IMR-90 (cell line): Measurements from ENCODE around the gene MMP23B. TPM values are rescaled to one million over a fixed set of nuclear protein-coding genes. Genes with fewer than 3 reads are reported as not detected.

Experiments used
- ATAC-seq: fragments of 200-7000 bp; cut with Tn5 transposase; 2 replicates; pipeline ENCODE4 v1.9.1; 2020; ENCODE audit warnings: low read depth, mild to moderate bottlenecking, moderate library complexity
- BruUV-seq: library from RNA; stranded (reverse); fragments of 400-500 nt; replicated peaks from 2 replicates; lab custom pipeline; 2021; lab: Mats Ljungman, UMichigan
- CTCF ChIA-PET: fragments of 300-600 bp; formaldehyde crosslinking; extraction: SDS; loops from one replicate; lab custom pipeline; 2021; ENCODE audit warnings: antibody characterized with exemption; lab: Yijun Ruan, JAX
- POLR2A ChIA-PET: fragments of 300-600 bp; sonication (Branson Sonifier 250); formaldehyde crosslinking; loops from one replicate; lab custom pipeline; 2022; ENCODE audit warnings: antibody characterized with exemption; ENCODE audit not compliant: unreplicated experiment; lab: Charles Lee
- DNase-seq: peaks from one replicate; pipeline ENCODE4 v3.0.0; 2013
- H2AFZ ChIP-seq: replicated peaks from 2 replicates; pipeline ENCODE3; 2013; ENCODE audit warnings: low read length, mild to moderate bottlenecking; ENCODE audit not compliant: poor library complexity
- H2AK5ac ChIP-seq: 2 replicates; pipeline ENCODE4 v1.6.1; 2013; ENCODE audit warnings: low read depth, low read length, inconsistent platforms
- H2AK9ac ChIP-seq: replicated peaks from 2 replicates; pipeline ENCODE3; 2013; ENCODE audit warnings: mild to moderate bottlenecking, low read depth, low read length, moderate library complexity; ENCODE audit not compliant: poor library complexity
- H2BK120ac ChIP-seq: 2 replicates; pipeline ENCODE4 v1.6.1; 2013; ENCODE audit warnings: low read depth, low read length, inconsistent platforms
- H2BK15ac ChIP-seq: 3 replicates; pipeline ENCODE4 v1.6.1; 2013; ENCODE audit warnings: low read depth, low read length, inconsistent platforms
- H2BK20ac ChIP-seq: 2 replicates; pipeline ENCODE4 v1.6.1; 2013; ENCODE audit warnings: low read depth, mild to moderate bottlenecking, inconsistent platforms, low read length, moderate library complexity
- H2BK5ac ChIP-seq: 2 replicates; pipeline ENCODE4 v1.6.1; 2013; ENCODE audit warnings: mild to moderate bottlenecking, low read depth, low read length, inconsistent platforms; ENCODE audit not compliant: poor library complexity, severe bottlenecking
- H3K14ac ChIP-seq: replicated peaks from 2 replicates; pipeline ENCODE4 v1.6.1; 2013; ENCODE audit warnings: low read depth, low read length, inconsistent platforms
- H3K18ac ChIP-seq: 2 replicates; pipeline ENCODE4 v1.6.1; 2013; ENCODE audit warnings: low read depth, low read length, control low read depth
- H3K23ac ChIP-seq: 2 replicates; pipeline ENCODE4 v1.6.1; 2013; ENCODE audit warnings: low read depth, low read length, inconsistent platforms
- H3K27ac ChIP-seq: 2 replicates; pipeline ENCODE4 v1.5.1; 2013; ENCODE audit warnings: mild to moderate bottlenecking, control low read depth, low read length; ENCODE audit not compliant: insufficient read depth
- H3K27me3 ChIP-seq: 2 replicates; pipeline ENCODE4 v1.6.1; 2013; ENCODE audit warnings: low read length; ENCODE audit not compliant: control insufficient read depth, insufficient read depth
- H3K36me3 ChIP-seq: 2 replicates; pipeline ENCODE4 v1.6.1; 2013; ENCODE audit warnings: low read length, mixed read lengths; ENCODE audit not compliant: control insufficient read depth, insufficient read depth
- H3K4ac ChIP-seq: 2 replicates; pipeline ENCODE4 v1.6.1; 2013; ENCODE audit warnings: low read depth, low read length, inconsistent platforms
- H3K4me1 ChIP-seq: 2 replicates; pipeline ENCODE4 v1.6.1; 2013; ENCODE audit warnings: low read length, mixed read lengths; ENCODE audit not compliant: control insufficient read depth, insufficient read depth
- H3K4me2 ChIP-seq: 2 replicates; pipeline ENCODE4 v1.6.1; 2013; ENCODE audit warnings: low read depth, mild to moderate bottlenecking, control low read depth, low read length, moderate library complexity
- H3K4me3 ChIP-seq: 2 replicates; pipeline ENCODE4 v1.5.1; 2013; ENCODE audit warnings: low read depth, mild to moderate bottlenecking, control low read depth, low read length, moderate library complexity; ENCODE audit not compliant: insufficient read depth
- H3K56ac ChIP-seq: 2 replicates; pipeline ENCODE4 v1.6.1; 2013; ENCODE audit warnings: low read length, inconsistent platforms; ENCODE audit not compliant: insufficient read depth; ENCODE audit errors: extremely low read depth
- H3K79me1 ChIP-seq, 2 experiments: 2 replicates each; pipeline ENCODE4 v1.6.1; 2013; ENCODE audit warnings: low read length in 2 of 2, inconsistent platforms in 1 of 2, low read depth in 1 of 2
- H3K9ac ChIP-seq: 2 replicates; pipeline ENCODE4 v1.6.1; 2013; ENCODE audit warnings: low read depth, low read length, control low read depth
- H3K9me1 ChIP-seq: 2 replicates; pipeline ENCODE4 v1.6.1; 2013; ENCODE audit warnings: low read length, inconsistent platforms; ENCODE audit not compliant: insufficient read depth
- H3K9me3 ChIP-seq: 2 replicates; pipeline ENCODE4 v1.6.1; 2013; ENCODE audit warnings: low read length; ENCODE audit not compliant: control insufficient read depth, insufficient read depth
- H4K20me1 ChIP-seq: 2 replicates; pipeline ENCODE4 v1.6.1; 2013; ENCODE audit warnings: low read length, inconsistent platforms; ENCODE audit not compliant: insufficient read depth
- H4K5ac ChIP-seq: 2 replicates; pipeline ENCODE4 v1.6.1; 2013; ENCODE audit warnings: mild to moderate bottlenecking, low read depth, low read length, control low read depth
- H4K8ac ChIP-seq, 2 experiments: 2 replicates each; pipeline ENCODE4 v1.6.1; 2013; ENCODE audit warnings: low read depth in 2 of 2, low read length in 2 of 2, control low read depth in 1 of 2, inconsistent platforms in 1 of 2
- H4K91ac ChIP-seq: 2 replicates; pipeline ENCODE4 v1.6.1; 2013; ENCODE audit warnings: low read depth, low read length, inconsistent platforms; ENCODE audit not compliant: insufficient read depth
- CEBPB ChIP-seq: IDR thresholded peaks from 2 replicates; pipeline ENCODE4 v1.6.1; 2012; ENCODE audit warnings: low read depth, low read length, improper control_type of control experiment
- CHD1 ChIP-seq: IDR thresholded peaks from 2 replicates; pipeline ENCODE4 v1.6.1; 2012; ENCODE audit warnings: low read depth, low read length, improper control_type of control experiment
- FOS ChIP-seq: fragments of 150-350 bp; IDR thresholded peaks from 2 replicates; pipeline ENCODE4 v1.6.1; 2016; ENCODE audit warnings: low read depth, low read length
- MAZ ChIP-seq: IDR thresholded peaks from 2 replicates; pipeline ENCODE4 v1.6.1; 2012; ENCODE audit warnings: low read depth, mild to moderate bottlenecking, low read length, improper control_type of control experiment, moderate library complexity, borderline replicate concordance
- NFE2L2 ChIP-seq: fragments of 150-350 bp; IDR thresholded peaks from 2 replicates; pipeline ENCODE4 v1.6.1; 2016; ENCODE audit warnings: low read depth, mild to moderate bottlenecking, low read length
- POLR2A ChIP-seq: IDR thresholded peaks from 2 replicates; pipeline ENCODE4 v1.6.1; 2012; ENCODE audit warnings: mild to moderate bottlenecking, low read depth, low read length
- RAD21 ChIP-seq: IDR thresholded peaks from 2 replicates; pipeline ENCODE4 v1.6.1; 2012; ENCODE audit warnings: low read length, improper control_type of control experiment
- RCOR1 ChIP-seq: IDR thresholded peaks from 2 replicates; pipeline ENCODE4 v1.6.1; 2012; ENCODE audit warnings: mild to moderate bottlenecking, low read length, improper control_type of control experiment; ENCODE audit not compliant: insufficient replicate concordance
- WGBS, 2 experiments: methylation state at CpG; one replicate each; pipeline versions ENCODE4 v1.1.5 to v1.1.7; 2013; ENCODE audit warnings: missing lambda C conversion rate in 2 of 2; ENCODE audit not compliant: insufficient read length in 1 of 2; ENCODE audit errors: extremely low coverage in 2 of 2; 5-methylcytosine and 5-hydroxymethylcytosine counted together
- dilution Hi-C: fragments of 300-500 bp; cut with HindIII; formaldehyde crosslinking; loops from one replicate; pipeline ENCODE4 v1.14.3; 2018; ENCODE audit warnings: low sequenced_read_pairs; ENCODE audit not compliant: unreplicated experiment
- in situ Hi-C: fragments of 300-500 bp; cut with MboI; formaldehyde crosslinking; loops from 3 replicates; pipeline ENCODE4 v1.14.3; 2019; ENCODE audit warnings: low sequenced_read_pairs, inconsistent platforms, mixed read lengths
- intact Hi-C: fragments of 100-400 bp; cut with micrococcal nuclease; formaldehyde crosslinking; loops from 2 replicates; pipeline ENCODE4 v1.10.0; 2022
- polyA plus RNA-seq, 3 experiments: library from polyadenylated mRNA; depleted of rRNA; stranded (reverse); fragments of >200 nt; gene quantifications; 2 replicates each; pipeline ENCODE4 v1.2.3, GENCODE V29; 2012; ENCODE audit warnings: low replicate concordance in 1 of 3
- total RNA-seq: library from RNA; depleted of rRNA; stranded (reverse); fragments of >200 nt; gene quantifications from 2 replicates; pipeline ENCODE4 v1.2.3, GENCODE V29; 2012
- TF ChIP-seq, protein P1 (sequence below): fragments of 150-350 bp; IDR thresholded peaks from 2 replicates; pipeline ENCODE4 v1.6.1; 2017; ENCODE audit warnings: mild to moderate bottlenecking, antibody characterized with exemption, low read length, low read depth
- TF ChIP-seq, protein P2 (sequence below): fragments of 150-350 bp; IDR thresholded peaks from 2 replicates; pipeline ENCODE4 v1.6.1; 2016; ENCODE audit warnings: low read depth, mild to moderate bottlenecking, low read length, moderate library complexity, borderline replicate concordance

Gene MMP23B
- total and polyA plus RNA-seq, 2 of the 4 experiments (the other 2 are of a cell fraction): 1.1 to 5.4 TPM

DNA sequence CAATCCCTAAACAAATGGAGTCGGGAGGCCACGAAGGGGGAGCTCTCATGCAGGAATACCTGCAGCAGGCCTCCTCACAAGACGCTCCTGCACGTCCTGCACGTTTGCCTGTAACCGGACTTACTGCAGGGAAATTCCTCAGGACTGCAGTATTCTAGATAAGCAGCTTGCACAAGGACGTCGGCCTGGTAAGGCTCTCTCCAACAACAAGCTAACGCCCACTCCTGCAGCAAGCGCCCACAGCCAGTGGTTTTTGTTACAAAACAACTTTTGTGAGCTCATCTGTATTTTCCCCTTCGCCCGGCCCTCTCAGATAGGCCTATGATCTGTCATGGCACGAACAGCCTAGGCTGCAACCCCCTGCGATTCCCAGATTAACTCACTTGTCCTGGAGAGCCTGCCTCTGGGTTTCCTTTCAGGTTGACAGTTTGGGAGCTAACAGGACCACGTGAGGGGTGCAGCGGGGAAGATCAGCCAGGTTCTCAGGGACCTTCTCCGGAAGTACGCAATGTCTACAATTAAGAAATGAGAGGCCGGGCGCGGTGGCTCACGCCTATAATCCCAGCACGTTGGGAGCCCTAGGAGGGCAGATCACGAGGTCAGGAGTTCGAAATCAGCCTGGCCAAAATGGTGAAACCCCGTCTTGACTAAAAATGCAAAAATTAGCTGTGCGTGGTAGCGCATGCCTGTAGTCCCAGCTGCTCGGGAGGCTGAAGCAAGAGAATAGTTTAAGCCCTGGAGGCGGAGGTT, 17.6 kb upstream of the MMP23B start (continued):
- TF ChIP-seq RCOR1 (no peak), CEBPB (peak; percentile 72; the same call in 1 of the 2 replicates), CHD1 (no peak)

DNA sequence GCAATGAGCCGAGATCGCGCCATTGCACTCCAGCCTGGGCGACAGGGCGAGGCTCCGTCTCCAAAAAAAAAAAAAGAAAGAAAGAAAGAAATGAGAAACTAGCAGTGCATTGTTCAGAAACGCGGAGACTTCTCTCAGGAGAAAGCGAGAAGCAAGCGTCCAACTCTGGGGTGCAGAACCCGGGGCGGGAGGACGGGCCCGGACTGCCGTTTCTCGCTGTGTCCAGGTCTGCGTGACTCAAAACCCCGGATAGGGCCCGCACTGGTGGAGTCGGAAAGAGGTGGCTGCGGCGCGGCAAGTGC, 17.1 kb upstream of the MMP23B start:
- dilution Hi-C loops: no loop called here
- H3K23ac ChIP-seq: no peak overlapping the region
- intact Hi-C loops: loop anchor here (2.0 kb wide), 1 partner anchor 44 kb away; the partner anchor contains the start of gene CDK11B
- ATAC-seq: no peak
- no TSS peak for BruUV-seq
- H3K18ac ChIP-seq: no peak overlapping the region
- no peak overlapping the region for H2BK15ac ChIP-seq
- H2BK20ac ChIP-seq: no peak overlapping the region
- H2AK5ac ChIP-seq: 0 out of 2 replicates have a peak overlapping the region, but pooled peaks have one; percentile 20
- TF ChIP-seq MAZ (no peak), RAD21 (no peak), POLR2A (no peak), FOS (no peak), NFE2L2 (no peak)
- TF ChIP-seq, protein P1, sequence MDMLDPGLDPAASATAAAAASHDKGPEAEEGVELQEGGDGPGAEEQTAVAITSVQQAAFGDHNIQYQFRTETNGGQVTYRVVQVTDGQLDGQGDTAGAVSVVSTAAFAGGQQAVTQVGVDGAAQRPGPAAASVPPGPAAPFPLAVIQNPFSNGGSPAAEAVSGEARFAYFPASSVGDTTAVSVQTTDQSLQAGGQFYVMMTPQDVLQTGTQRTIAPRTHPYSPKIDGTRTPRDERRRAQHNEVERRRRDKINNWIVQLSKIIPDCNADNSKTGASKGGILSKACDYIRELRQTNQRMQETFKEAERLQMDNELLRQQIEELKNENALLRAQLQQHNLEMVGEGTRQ: no peak
- TF ChIP-seq, protein P2, sequence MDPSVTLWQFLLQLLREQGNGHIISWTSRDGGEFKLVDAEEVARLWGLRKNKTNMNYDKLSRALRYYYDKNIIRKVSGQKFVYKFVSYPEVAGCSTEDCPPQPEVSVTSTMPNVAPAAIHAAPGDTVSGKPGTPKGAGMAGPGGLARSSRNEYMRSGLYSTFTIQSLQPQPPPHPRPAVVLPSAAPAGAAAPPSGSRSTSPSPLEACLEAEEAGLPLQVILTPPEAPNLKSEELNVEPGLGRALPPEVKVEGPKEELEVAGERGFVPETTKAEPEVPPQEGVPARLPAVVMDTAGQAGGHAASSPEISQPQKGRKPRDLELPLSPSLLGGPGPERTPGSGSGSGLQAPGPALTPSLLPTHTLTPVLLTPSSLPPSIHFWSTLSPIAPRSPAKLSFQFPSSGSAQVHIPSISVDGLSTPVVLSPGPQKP: no peak
- H3K4me2 ChIP-seq: peak overlapping the region; percentile 79
- no peak overlapping the region for H2BK5ac ChIP-seq
- H2AK9ac ChIP-seq: peak overlapping the region; percentile 88
- no peak overlapping the region for H3K56ac ChIP-seq
- H2BK120ac ChIP-seq: no peak overlapping the region
- H3K9me3 ChIP-seq: no peaks in the 10 kb centered on the region
- H3K27ac ChIP-seq: peak overlapping the region; percentile 33; the same call in 1 of the 2 replicates
- H3K4me1 ChIP-seq: peaks cover 7% of the 10 kb centered on the region
- WGBS, 2 experiments: 0% methylated on average over 14 of the region's 23 CpGs; no CpG with 5 or more reads in 1 of the 2 experiments
- H3K9ac ChIP-seq: peak overlapping the region; percentile 54
- H3K4ac ChIP-seq: no peak overlapping the region
- POLR2A ChIA-PET: interaction anchor here (0.6 kb wide), 1 partner anchor 26 kb away, joined by 3 read pairs; no protein-coding TSS in a partner anchor
- no peak overlapping the region for H4K5ac ChIP-seq
- peaks cover 11% of the 10 kb centered on the region; the same call in 1 of the 2 replicates for H3K9me1 ChIP-seq
- H2AFZ ChIP-seq: peak overlapping the region; percentile 90
- H4K8ac ChIP-seq: no peak overlapping the region; a peak in 1 of 4 replicates
- in situ Hi-C loops: no loop called here
- 0 out of 2 replicates have a peak overlapping the region, but pooled peaks have one; percentile 8 for H3K14ac ChIP-seq
- no peaks in the 10 kb centered on the region for H3K27me3 ChIP-seq
- H3K36me3 ChIP-seq: peaks cover 10% of the 10 kb centered on the region; the same call in 1 of the 2 replicates
- H3K4me3 ChIP-seq: peak overlapping the region; percentile 71
- CTCF ChIA-PET: no interaction called here
- no peak for DNase-seq
- peaks cover 36% of the 10 kb centered on the region for H4K20me1 ChIP-seq
- H4K91ac ChIP-seq: no peak overlapping the region
- peaks cover 19 to 48% of the 10 kb centered on the region in 2 experiments; a peak in 3 of 4 replicates for H3K79me1 ChIP-seq
